ENCODE results near the gene TARDBP. TPM values are rescaled to one million over a fixed set of nuclear protein-coding genes. Genes with fewer than 3 reads are reported as not detected.

The TARDBP gene
- total and polyA plus RNA-seq, 2 experiments from 2014 or later = 102 to 213 TPM

- Histone ChIP-seq H3K27me3 (no peaks in the 10 kb centered on the region), H3K4me1 (ENCODE audit: low read depth) (no peaks in the 10 kb centered on the region), H3K4me3 (no peak overlapping the region), H3K36me3 (peaks cover 7% of the 10 kb centered on the region), H3K27ac (no peak overlapping the region), H3K9me3 (ENCODE audit: low read depth) (no peaks in the 10 kb centered on the region)
- peak in 1 of 2 donors; percentile 74 for DNase-seq (ENCODE audit: low read depth in 1 of 2, low spot score in 1 of 2)
- TF ChIP-seq, protein P1, sequence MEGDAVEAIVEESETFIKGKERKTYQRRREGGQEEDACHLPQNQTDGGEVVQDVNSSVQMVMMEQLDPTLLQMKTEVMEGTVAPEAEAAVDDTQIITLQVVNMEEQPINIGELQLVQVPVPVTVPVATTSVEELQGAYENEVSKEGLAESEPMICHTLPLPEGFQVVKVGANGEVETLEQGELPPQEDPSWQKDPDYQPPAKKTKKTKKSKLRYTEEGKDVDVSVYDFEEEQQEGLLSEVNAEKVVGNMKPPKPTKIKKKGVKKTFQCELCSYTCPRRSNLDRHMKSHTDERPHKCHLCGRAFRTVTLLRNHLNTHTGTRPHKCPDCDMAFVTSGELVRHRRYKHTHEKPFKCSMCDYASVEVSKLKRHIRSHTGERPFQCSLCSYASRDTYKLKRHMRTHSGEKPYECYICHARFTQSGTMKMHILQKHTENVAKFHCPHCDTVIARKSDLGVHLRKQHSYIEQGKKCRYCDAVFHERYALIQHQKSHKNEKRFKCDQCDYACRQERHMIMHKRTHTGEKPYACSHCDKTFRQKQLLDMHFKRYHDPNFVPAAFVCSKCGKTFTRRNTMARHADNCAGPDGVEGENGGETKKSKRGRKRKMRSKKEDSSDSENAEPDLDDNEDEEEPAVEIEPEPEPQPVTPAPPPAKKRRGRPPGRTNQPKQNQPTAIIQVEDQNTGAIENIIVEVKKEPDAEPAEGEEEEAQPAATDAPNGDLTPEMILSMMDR (IDR thresholded peaks at IDR 0.05; ENCODE audit: low read depth, low read length) = no peak
These were observed 41.3 kb downstream of the TARDBP start for GRCh38 chr1:11053758-11054137.

DNA sequence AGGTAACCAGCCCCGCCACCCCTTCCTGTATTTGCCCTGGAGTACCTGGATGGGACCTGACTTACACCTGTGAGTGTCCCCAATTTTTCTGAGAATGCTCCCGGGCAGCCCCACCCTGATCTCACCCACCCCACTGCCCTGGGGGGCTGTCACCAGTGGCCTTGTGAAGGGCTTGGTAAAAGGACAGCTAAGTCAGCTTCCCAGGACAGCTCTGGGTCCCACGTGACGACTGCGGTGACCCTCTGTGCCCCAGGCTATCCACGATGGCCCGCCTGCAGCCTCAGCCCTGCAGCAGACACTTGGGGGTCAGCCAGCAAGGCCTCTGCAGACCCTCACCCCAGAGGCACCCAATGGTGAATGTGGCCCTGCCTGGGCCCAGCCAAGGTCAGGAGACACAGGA is 41.7 kb downstream of the TARDBP start:
- Histone ChIP-seq H3K36me3 (peaks cover 7% of the 10 kb centered on the region), H3K9me3 (ENCODE audit: low read depth) (no peaks in the 10 kb centered on the region), H3K4me3 (no peak overlapping the region), H3K4me1 (ENCODE audit: low read depth) (peaks cover 3% of the 10 kb centered on the region), H3K27ac (no peak overlapping the region), H3K27me3 (no peaks in the 10 kb centered on the region)
- TF ChIP-seq, protein P1 (IDR thresholded peaks at IDR 0.05; ENCODE audit: low read depth, low read length) = no peak
- DNase-seq (ENCODE audit: low read depth in 1 of 2, low spot score in 1 of 2) = no peak

- Histone ChIP-seq H3K36me3 (peaks cover 7% of the 10 kb centered on the region), H3K9me3 (ENCODE audit: low read depth) (no peaks in the 10 kb centered on the region)
- DNase-seq (ENCODE audit: low read depth in 1 of 2, low spot score in 1 of 2) = no peak
These were observed 42.2 kb downstream of the TARDBP start for GRCh38 chr1:11054666-11055065.

DNA sequence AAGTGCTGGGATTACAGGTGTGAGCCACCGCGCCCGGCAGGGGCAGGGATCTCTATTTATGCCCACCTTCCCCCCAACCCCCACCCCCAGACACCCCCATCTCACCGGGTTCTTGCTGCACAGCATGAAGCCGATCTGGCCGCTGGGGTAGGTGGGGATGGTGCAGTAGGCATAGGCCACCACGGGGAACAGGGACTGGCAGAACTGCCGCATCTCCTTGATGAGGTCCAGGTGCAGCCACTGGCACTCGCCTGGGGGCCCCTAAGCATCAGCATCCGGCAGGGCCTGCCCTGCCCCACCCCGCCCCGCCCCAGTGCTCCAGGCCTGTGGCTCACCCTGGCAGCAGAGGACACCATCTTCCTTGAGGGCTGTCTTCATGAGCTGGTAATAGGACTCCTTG is 43.2 kb downstream of the TARDBP start:
- H3K9me3 ChIP-seq (ENCODE audit: low read depth) = no peaks in the 10 kb centered on the region
- H3K4me1 ChIP-seq (ENCODE audit: low read depth) = peaks cover 3% of the 10 kb centered on the region
- H3K4me3 ChIP-seq = no peak overlapping the region
- TF ChIP-seq, protein P1 (IDR thresholded peaks at IDR 0.05; ENCODE audit: low read depth, low read length) = no peak
- H3K36me3 ChIP-seq = peaks cover 7% of the 10 kb centered on the region
- H3K27me3 ChIP-seq = no peaks in the 10 kb centered on the region
- no peak overlapping the region for H3K27ac ChIP-seq
- DNase-seq (ENCODE audit: low read depth in 1 of 2, low spot score in 1 of 2) = no peak

More at GRCh38 chr1:11054666-11055065, 42.2 kb downstream of the TARDBP start:
- no peak overlapping the region for H3K27ac ChIP-seq
- H3K4me3 ChIP-seq = no peak overlapping the region
- H3K4me1 ChIP-seq (ENCODE audit: low read depth) = peaks cover 3% of the 10 kb centered on the region
- TF ChIP-seq, protein P1 (IDR thresholded peaks at IDR 0.05; ENCODE audit: low read depth, low read length) = no peak
- no peaks in the 10 kb centered on the region for H3K27me3 ChIP-seq

- H3K9me3 ChIP-seq (ENCODE audit: low read depth) = no peaks in the 10 kb centered on the region
- DNase-seq (ENCODE audit: low read depth in 1 of 2, low spot score in 1 of 2) = no peak
- H3K27me3 ChIP-seq = no peaks in the 10 kb centered on the region
- TF ChIP-seq, protein P1 (IDR thresholded peaks at IDR 0.05; ENCODE audit: low read depth, low read length) = no peak
- H3K27ac ChIP-seq = no peak overlapping the region
- no peak overlapping the region for H3K4me3 ChIP-seq
- peaks cover 7% of the 10 kb centered on the region for H3K36me3 ChIP-seq
- H3K4me1 ChIP-seq (ENCODE audit: low read depth) = peaks cover 3% of the 10 kb centered on the region
These were observed 44.0 kb downstream of the TARDBP start for GRCh38 chr1:11056504-11056903.

- Histone ChIP-seq H3K9me3 (ENCODE audit: low read depth) (no peaks in the 10 kb centered on the region), H3K4me3 (no peak overlapping the region), H3K36me3 (peaks cover 7% of the 10 kb centered on the region), H3K27me3 (no peaks in the 10 kb centered on the region), H3K4me1 (ENCODE audit: low read depth) (peaks cover 3% of the 10 kb centered on the region), H3K27ac (no peak overlapping the region)
- TF ChIP-seq, protein P1 (IDR thresholded peaks at IDR 0.05; ENCODE audit: low read depth, low read length) = no peak
- no peak for DNase-seq (ENCODE audit: low read depth in 1 of 2, low spot score in 1 of 2)
These were observed 45.0 kb downstream of the TARDBP start for GRCh38 chr1:11057477-11057876.

All from cardiac muscle cell (in vitro differentiated cells and primary cell).